HG03196 (cell line): ENCODE results near the gene RGS10.

ENCODE experiments used
- ATAC-seq: cut with Tn5 transposase; IDR thresholded peaks from one replicate; pipeline ENCODE4 v1.9.1; 2021; ENCODE audit not compliant: unreplicated experiment

Gene RGS10

DNA sequence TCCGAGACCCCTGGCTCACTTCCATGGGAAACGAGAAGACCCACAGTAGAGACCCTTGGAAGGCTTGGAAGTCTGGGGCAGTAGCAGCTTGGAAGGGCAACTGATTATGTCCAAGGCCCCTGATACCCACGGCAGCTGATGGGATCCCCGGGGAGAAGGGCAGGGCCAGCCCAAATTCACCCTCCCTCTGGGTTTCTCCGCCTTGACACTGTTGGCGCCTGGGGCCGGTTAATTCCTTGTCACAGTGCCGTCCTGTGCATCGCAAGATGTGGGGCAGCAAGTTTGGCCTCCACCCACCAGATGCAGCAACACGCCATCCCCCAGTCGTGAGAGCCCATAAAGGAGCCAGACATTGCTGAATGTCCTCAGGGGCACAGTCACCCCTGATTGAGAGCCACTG is 89.2 kb downstream of the RGS10 start:
- no peak for ATAC-seq

DNA sequence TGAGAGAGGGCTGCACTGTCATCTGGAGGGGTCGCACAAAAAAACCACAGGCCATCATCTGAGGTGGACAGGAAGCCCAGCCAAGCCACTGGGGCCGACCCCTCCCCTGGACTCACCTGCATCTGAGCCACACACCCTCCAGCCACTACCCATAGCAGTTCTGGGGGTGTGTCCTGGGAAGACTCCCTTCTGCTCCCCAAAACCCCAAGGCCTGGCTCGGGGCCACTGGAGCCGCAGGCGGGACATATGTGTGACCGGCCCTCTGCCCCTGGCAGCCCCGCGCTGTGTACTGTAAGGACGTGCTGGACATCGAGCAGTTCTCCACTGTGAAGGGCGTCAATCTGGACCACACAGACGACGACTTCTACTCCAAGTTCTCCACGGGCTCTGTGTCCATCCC is 90.1 kb downstream of the RGS10 start:
- ATAC-seq = no peak

DNA sequence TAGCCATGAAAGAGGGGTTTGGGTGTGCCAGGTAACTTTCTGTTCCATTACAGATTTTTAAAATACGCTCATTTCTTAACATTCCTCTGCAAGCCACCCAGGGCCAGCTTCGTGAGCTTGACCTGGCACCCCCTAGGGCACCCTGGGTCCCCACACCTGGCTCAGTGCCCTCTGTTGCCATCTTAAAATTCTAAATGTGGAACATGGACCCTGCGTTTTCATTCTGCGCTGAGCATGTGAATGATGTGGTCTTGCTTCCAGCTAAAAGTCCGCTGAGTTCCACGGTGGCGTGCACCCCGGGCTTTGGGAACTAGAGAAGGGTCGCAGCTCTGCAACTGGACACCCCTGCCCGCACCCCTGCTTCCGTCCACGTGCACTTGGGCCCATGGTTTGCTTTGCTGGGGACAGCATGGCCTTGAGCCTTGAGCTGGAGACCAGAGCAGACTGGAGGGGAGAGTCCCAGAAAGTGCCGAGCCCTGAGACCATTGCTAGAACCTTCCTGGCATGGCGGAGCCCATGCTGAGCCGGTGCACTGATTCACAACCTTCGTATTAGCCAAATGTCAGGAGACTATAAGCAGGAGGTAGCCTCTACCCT is 91.1 kb downstream of the RGS10 start:
- ATAC-seq = no peak

DNA sequence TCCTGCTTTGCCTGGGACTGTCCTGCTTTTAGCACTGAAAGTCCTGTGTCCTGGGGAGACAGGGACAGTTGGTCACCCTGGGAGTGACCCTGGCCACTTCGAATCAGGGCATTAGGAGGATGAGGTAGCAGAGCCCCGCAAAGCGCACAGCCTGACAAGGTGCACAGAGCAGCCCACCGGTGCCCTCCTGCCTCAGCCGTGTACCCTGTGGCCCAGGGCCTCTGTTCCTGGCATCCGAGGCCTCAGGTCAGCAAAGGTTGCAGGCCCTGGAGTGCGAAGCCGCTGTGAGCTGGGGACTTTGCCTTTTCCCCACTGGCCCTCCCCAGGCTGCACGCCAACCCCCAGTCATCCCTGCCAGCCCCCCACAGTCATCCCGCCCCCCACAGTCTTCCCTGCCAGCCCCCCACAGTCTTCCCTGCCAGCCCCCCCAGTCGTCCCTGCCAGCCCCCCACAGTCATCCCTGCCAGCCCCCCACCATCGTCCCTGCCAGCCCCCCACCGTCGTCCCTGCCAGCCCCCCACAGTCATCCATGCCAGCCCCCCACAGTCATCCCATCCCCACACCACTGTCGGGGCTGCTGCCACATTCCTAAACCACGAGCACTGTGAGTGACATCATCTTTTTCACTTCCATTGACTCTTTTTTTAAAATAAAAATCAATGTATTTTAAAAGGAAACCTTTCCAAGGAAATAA is 91.8 kb downstream of the RGS10 start:
- ATAC-seq = no peak
